ENCODE data around the gene TMEM187.

The TMEM187 gene

GRCh38 chrX:154011376-154012335 lies 39.1 kb downstream of the TMEM187 start:
- TF ChIP-seq JUND (IDR thresholded peaks at IDR 0.05; ENCODE audit: low read depth), result no peak
- no peak for DNase-seq (ENCODE audit: low read depth in 1 of 2, low spot score in 1 of 2)
- in situ Hi-C loops (cut with HindIII; ENCODE audit: low pct_unique_long_range_greater_than_20kb, low sequenced_read_pairs), result no loop called here

- in situ Hi-C loops (cut with HindIII; ENCODE audit: low pct_unique_long_range_greater_than_20kb, low sequenced_read_pairs), result no loop called here
- DNase-seq (ENCODE audit: low read depth in 1 of 2, low spot score in 1 of 2), result no peak
- TF ChIP-seq JUND (IDR thresholded peaks at IDR 0.05; ENCODE audit: low read depth), result no peak
These were observed 39.9 kb downstream of the TMEM187 start for GRCh38 chrX:154012336-154012991.

- in situ Hi-C loops (cut with HindIII; ENCODE audit: low pct_unique_long_range_greater_than_20kb, low sequenced_read_pairs), result no loop called here
- no peak for DNase-seq (ENCODE audit: low read depth in 1 of 2, low spot score in 1 of 2)
These were observed 40.5 kb downstream of the TMEM187 start for GRCh38 chrX:154013001-154013421.

GRCh38 chrX:154013614-154014360 lies 41.2 kb downstream of the TMEM187 start:
- in situ Hi-C loops (cut with HindIII; ENCODE audit: low pct_unique_long_range_greater_than_20kb, low sequenced_read_pairs), result no loop called here
- TF ChIP-seq JUND (IDR thresholded peaks at IDR 0.05; ENCODE audit: low read depth), result no peak

More at GRCh38 chrX:154013001-154013421, 40.5 kb downstream of the TMEM187 start:
- TF ChIP-seq JUND (IDR thresholded peaks at IDR 0.05; ENCODE audit: low read depth), result no peak

GRCh38 chrX:154014429-154015380 lies 42.2 kb downstream of the TMEM187 start:
- TF ChIP-seq JUND (IDR thresholded peaks at IDR 0.05; ENCODE audit: low read depth), result no peak
- no peak for DNase-seq (ENCODE audit: low read depth in 1 of 2, low spot score in 1 of 2)
- in situ Hi-C loops (cut with HindIII; ENCODE audit: low pct_unique_long_range_greater_than_20kb, low sequenced_read_pairs), result no loop called here

More at GRCh38 chrX:154013614-154014360, 41.2 kb downstream of the TMEM187 start:
- no peak for DNase-seq (ENCODE audit: low read depth in 1 of 2, low spot score in 1 of 2)

- TF ChIP-seq JUND (IDR thresholded peaks at IDR 0.05; ENCODE audit: low read depth), result no peak
- in situ Hi-C loops (cut with HindIII; ENCODE audit: low pct_unique_long_range_greater_than_20kb, low sequenced_read_pairs), result no loop called here
These were observed 43.2 kb downstream of the TMEM187 start for GRCh38 chrX:154015581-154016264.

GRCh38 chrX:154016366-154017076 lies 44.0 kb downstream of the TMEM187 start:
- DNase-seq (ENCODE audit: low read depth in 1 of 2, low spot score in 1 of 2), result no peak
- in situ Hi-C loops (cut with HindIII; ENCODE audit: low pct_unique_long_range_greater_than_20kb, low sequenced_read_pairs), result no loop called here
- no peak for TF ChIP-seq JUND (IDR thresholded peaks at IDR 0.05; ENCODE audit: low read depth)

More at GRCh38 chrX:154015581-154016264, 43.2 kb downstream of the TMEM187 start:
- no peak for DNase-seq (ENCODE audit: low read depth in 1 of 2, low spot score in 1 of 2)

GRCh38 chrX:154017766-154018517 lies 45.4 kb downstream of the TMEM187 start:
- in situ Hi-C loops (cut with HindIII; ENCODE audit: low pct_unique_long_range_greater_than_20kb, low sequenced_read_pairs), result no loop called here
- DNase-seq (ENCODE audit: low read depth in 1 of 2, low spot score in 1 of 2), result no peak

GRCh38 chrX:154018518-154019060 lies 46.0 kb downstream of the TMEM187 start:
- no peak for DNase-seq (ENCODE audit: low read depth in 1 of 2, low spot score in 1 of 2)
- in situ Hi-C loops (cut with HindIII; ENCODE audit: low pct_unique_long_range_greater_than_20kb, low sequenced_read_pairs), result no loop called here
- no peak for TF ChIP-seq JUND (IDR thresholded peaks at IDR 0.05; ENCODE audit: low read depth)

More at GRCh38 chrX:154017766-154018517, 45.4 kb downstream of the TMEM187 start:
- TF ChIP-seq JUND (IDR thresholded peaks at IDR 0.05; ENCODE audit: low read depth), result no peak
